ENCODE measurements around the gene SORBS1.

The SORBS1 gene

DNA sequence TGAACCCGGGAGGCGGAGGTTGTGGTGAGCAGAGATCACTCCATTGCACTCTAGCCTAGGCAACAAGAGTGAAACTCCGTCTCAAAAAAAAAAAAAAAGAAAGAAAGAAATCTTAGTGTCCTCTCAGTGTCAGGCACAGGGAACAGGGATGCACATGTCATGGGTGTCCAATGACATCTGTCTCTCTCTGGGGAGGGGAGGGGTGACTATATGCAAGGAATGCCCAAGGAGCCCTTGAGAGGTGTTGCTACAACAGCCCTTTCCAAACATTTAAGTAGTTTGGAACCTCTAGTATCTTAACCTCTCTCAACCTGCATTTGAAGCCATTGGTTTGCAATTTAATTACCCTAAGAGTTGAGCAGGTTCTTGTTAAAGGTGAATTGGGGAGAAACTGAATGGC lies 299.2 kb downstream of the SORBS1 start:
- TF ChIP-seq, protein P1, sequence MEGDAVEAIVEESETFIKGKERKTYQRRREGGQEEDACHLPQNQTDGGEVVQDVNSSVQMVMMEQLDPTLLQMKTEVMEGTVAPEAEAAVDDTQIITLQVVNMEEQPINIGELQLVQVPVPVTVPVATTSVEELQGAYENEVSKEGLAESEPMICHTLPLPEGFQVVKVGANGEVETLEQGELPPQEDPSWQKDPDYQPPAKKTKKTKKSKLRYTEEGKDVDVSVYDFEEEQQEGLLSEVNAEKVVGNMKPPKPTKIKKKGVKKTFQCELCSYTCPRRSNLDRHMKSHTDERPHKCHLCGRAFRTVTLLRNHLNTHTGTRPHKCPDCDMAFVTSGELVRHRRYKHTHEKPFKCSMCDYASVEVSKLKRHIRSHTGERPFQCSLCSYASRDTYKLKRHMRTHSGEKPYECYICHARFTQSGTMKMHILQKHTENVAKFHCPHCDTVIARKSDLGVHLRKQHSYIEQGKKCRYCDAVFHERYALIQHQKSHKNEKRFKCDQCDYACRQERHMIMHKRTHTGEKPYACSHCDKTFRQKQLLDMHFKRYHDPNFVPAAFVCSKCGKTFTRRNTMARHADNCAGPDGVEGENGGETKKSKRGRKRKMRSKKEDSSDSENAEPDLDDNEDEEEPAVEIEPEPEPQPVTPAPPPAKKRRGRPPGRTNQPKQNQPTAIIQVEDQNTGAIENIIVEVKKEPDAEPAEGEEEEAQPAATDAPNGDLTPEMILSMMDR (conservative IDR thresholded peaks at IDR 0.05): no peak
- H3K27ac ChIP-seq: no peak overlapping the region
